NCI-H2107 (cell line): ENCODE data around the gene RPL28.

ENCODE experiments used
- DNase-seq: peaks from one replicate; lab custom pipeline; 2025; lab: John Stamatoyannopoulos, UW

Gene RPL28

GRCh38 chr19:55385724-55386492, at the start of gene RPL28:
TSS of gene RPL28 (plus strand) at chr19:55385932. CDS start at chr19:55386358, 426 bp downstream.
- DNase-seq, result peak; percentile 95

- DNase-seq, result no peak
Measured at GRCh38 chr19:55336101-55336500, 49.6 kb upstream of the RPL28 start.

GRCh38 chr19:55339105-55339888, 46.4 kb upstream of the RPL28 start, which contains the start of gene KMT5C:
TSS of gene KMT5C (plus strand) at chr19:55339876. CDS start at chr19:55341937, 2,061 bp downstream.
- peak; percentile 98 for DNase-seq

GRCh38 chr19:55339889-55340783, 45.6 kb upstream of the RPL28 start:
- no peak for DNase-seq

GRCh38 chr19:55340784-55341147, 45.0 kb upstream of the RPL28 start:
- no peak for DNase-seq

- DNase-seq, result peak; percentile 51
Measured at GRCh38 chr19:55341171-55341588, 44.6 kb upstream of the RPL28 start.

GRCh38 chr19:55341595-55342531, 43.9 kb upstream of the RPL28 start:
- no peak for DNase-seq

GRCh38 chr19:55344444-55344843, 41.3 kb upstream of the RPL28 start:
- DNase-seq, result no peak

GRCh38 chr19:55345101-55345817, 40.5 kb upstream of the RPL28 start:
- no peak for DNase-seq

GRCh38 chr19:55345818-55346724, 39.7 kb upstream of the RPL28 start:
- DNase-seq, result no peak

- no peak for DNase-seq
Measured at GRCh38 chr19:55346725-55347441, 38.8 kb upstream of the RPL28 start.

GRCh38 chr19:55347442-55348009, 38.2 kb upstream of the RPL28 start:
- DNase-seq, result no peak

GRCh38 chr19:55348317-55349034, 37.3 kb upstream of the RPL28 start:
- DNase-seq, result no peak

GRCh38 chr19:55350620-55351315, 35.0 kb upstream of the RPL28 start:
- DNase-seq, result no peak

GRCh38 chr19:55352040-55352439, 33.7 kb upstream of the RPL28 start:
- DNase-seq, result no peak

GRCh38 chr19:55352549-55353145, 33.1 kb upstream of the RPL28 start:
- DNase-seq, result no peak
